H1 (cell line): ENCODE measurements around the gene CNBD2. TPM values are rescaled to one million over a fixed set of nuclear protein-coding genes. Genes with fewer than 3 reads are reported as not detected.

ENCODE experiments used
- CTCF ChIA-PET: fragments of 300-600 bp; sonication (Branson Sonifier 250); formaldehyde crosslinking; loops from one replicate; lab custom pipeline; 2021; ENCODE audit not compliant: partially characterized antibody; lab: Charles Lee
- POLR2A ChIA-PET: fragments of 300-600 bp; sonication (Branson Sonifier 250); formaldehyde crosslinking; loops from one replicate; lab custom pipeline; 2021; ENCODE audit warnings: inconsistent platforms; ENCODE audit not compliant: partially characterized antibody; lab: Charles Lee
- DNase-seq, 2 experiments: peaks; one replicate each; pipeline versions ENCODE4 v3.0.0 to v3.0.0-alpha.2; 2010 to 2022; ENCODE audit warnings: low spot score in 2 of 2, low read depth in 1 of 2, mixed read lengths in 1 of 2
- FAIRE-seq: peaks from 2 replicates; lab custom pipeline; 2011; peaks lifted over from hg19 to GRCh38; lab: Jason Lieb, UNC
- H2AFZ ChIP-seq: 2 replicates; pipeline ENCODE4 v1.8.1; 2012; ENCODE audit warnings: low read length, inconsistent platforms
- H2AK5ac ChIP-seq: 2 replicates; pipeline ENCODE4 v1.6.1; 2013; ENCODE audit warnings: low read depth, low read length
- H2BK120ac ChIP-seq: replicated peaks from 2 replicates; pipeline ENCODE3; 2013; ENCODE audit warnings: low read depth, low read length, inconsistent platforms
- H2BK12ac ChIP-seq: 2 replicates; pipeline ENCODE4 v1.6.1; 2013; ENCODE audit warnings: low read depth, low read length
- H2BK15ac ChIP-seq: 2 replicates; pipeline ENCODE4 v1.6.1; 2013; ENCODE audit warnings: low read length
- H2BK20ac ChIP-seq: 2 replicates; pipeline ENCODE4 v1.6.1; 2013; ENCODE audit warnings: low read length
- H2BK5ac ChIP-seq: 2 replicates; pipeline ENCODE4 v1.6.1; 2013; ENCODE audit warnings: low read depth, low read length
- H3K14ac ChIP-seq: 2 replicates; pipeline ENCODE4 v1.6.1; 2013; ENCODE audit warnings: inconsistent platforms; ENCODE audit not compliant: insufficient read length
- H3K18ac ChIP-seq: 2 replicates; pipeline ENCODE4 v1.6.1; 2013; ENCODE audit warnings: low read length; ENCODE audit errors: extremely low read depth
- H3K23ac ChIP-seq: 2 replicates; pipeline ENCODE4 v1.6.1; 2013; ENCODE audit warnings: inconsistent platforms; ENCODE audit not compliant: insufficient read length
- H3K23me2 ChIP-seq: 2 replicates; pipeline ENCODE4 v1.6.1; 2013; ENCODE audit warnings: low read depth, low read length
- H3K27ac ChIP-seq: 2 replicates; pipeline ENCODE4 v1.6.1; 2011; ENCODE audit warnings: low read depth, low read length, inconsistent platforms
- H3K27me3 ChIP-seq, 4 experiments: replicated peaks in 1 of 4; 1 replicate in 1 of 4; 2 replicates in 3 of 4; pipeline versions ENCODE4 v1.6.1 to v1.8.1; 2011 to 2013; ENCODE audit warnings: low read length in 3 of 4, mild to moderate bottlenecking in 3 of 4, inconsistent platforms in 2 of 4, mixed read lengths in 2 of 4, moderate library complexity in 1 of 4; ENCODE audit not compliant: control insufficient read depth in 3 of 4, insufficient read depth in 3 of 4; ENCODE audit errors: extremely low read depth in 1 of 4
- H3K36me3 ChIP-seq, 4 experiments: 2 replicates each; pipeline versions ENCODE4 v1.6.1 to v1.8.1; 2011 to 2013; ENCODE audit warnings: mild to moderate bottlenecking in 4 of 4, low read length in 3 of 4, moderate library complexity in 2 of 4, control low read depth in 1 of 4, inconsistent platforms in 1 of 4; ENCODE audit not compliant: insufficient read depth in 4 of 4, control insufficient read depth in 2 of 4
- H3K4ac ChIP-seq: replicated peaks from 2 replicates; pipeline ENCODE3; 2013; ENCODE audit warnings: low read length, low read depth, mixed read lengths, inconsistent platforms; ENCODE audit not compliant: insufficient read length
- H3K4me1 ChIP-seq, 4 experiments: replicated peaks in 1 of 4; 1 replicate in 1 of 4; 2 replicates in 3 of 4; pipeline versions ENCODE4 v1.6.1 to v1.8.1; 2011 to 2013; ENCODE audit warnings: low read length in 3 of 4, inconsistent platforms in 2 of 4, mixed read lengths in 1 of 4; ENCODE audit not compliant: insufficient read depth in 4 of 4, control insufficient read depth in 3 of 4
- H3K4me2 ChIP-seq, 2 experiments: 2 replicates each; pipeline versions ENCODE4 v1.6.1 to v1.8.1; 2011 to 2013; ENCODE audit warnings: low read depth in 2 of 2, low read length in 2 of 2, control low read depth in 1 of 2, inconsistent platforms in 1 of 2, mild to moderate bottlenecking in 1 of 2; ENCODE audit not compliant: insufficient read depth in 1 of 2
- H3K4me3 ChIP-seq, 4 experiments: fragments of 200-600, 300-600 bp in 1 of 4; sonication (generic), shearing (Covaris generic), sonication (Bioruptor Twin) in 1 of 4; 2 replicates each; pipeline versions ENCODE4 v1.5.1 to v1.8.1; 2011 to 2016; ENCODE audit warnings: low read length in 4 of 4, low read depth in 3 of 4, control low read depth in 2 of 4, inconsistent platforms in 2 of 4, mild to moderate bottlenecking in 2 of 4, mixed read lengths in 1 of 4, moderate library complexity in 1 of 4; ENCODE audit not compliant: insufficient read depth in 2 of 4; ENCODE audit errors: extremely low read depth in 1 of 4
- H3K56ac ChIP-seq: replicated peaks from 2 replicates; pipeline ENCODE3; 2013; ENCODE audit warnings: low read depth, mild to moderate bottlenecking, mixed read lengths, low read length, inconsistent platforms; ENCODE audit not compliant: insufficient read length
- H3K79me1 ChIP-seq: 2 replicates; pipeline ENCODE4 v1.6.1; 2013; ENCODE audit warnings: low read depth, low read length, control low read depth
- H3K79me2 ChIP-seq, 2 experiments: 2 replicates each; pipeline versions ENCODE4 v1.6.1 to v1.8.1; 2012 to 2013; ENCODE audit warnings: low read length in 2 of 2, mild to moderate bottlenecking in 2 of 2, inconsistent platforms in 1 of 2; ENCODE audit not compliant: insufficient read depth in 2 of 2, control insufficient read depth in 1 of 2
- H3K9ac ChIP-seq, 4 experiments: replicated peaks in 1 of 4; 1 replicate in 1 of 4; 2 replicates in 3 of 4; pipeline versions ENCODE4 v1.6.1 to v1.8.1; 2011 to 2013; ENCODE audit warnings: low read depth in 3 of 4, low read length in 3 of 4, control low read depth in 2 of 4, mild to moderate bottlenecking in 2 of 4, moderate library complexity in 2 of 4, inconsistent platforms in 1 of 4; ENCODE audit errors: extremely low read depth in 1 of 4
- H3K9me3 ChIP-seq, 2 experiments: 2 replicates each; pipeline versions ENCODE4 v1.6.1 to v1.8.1; 2012 to 2013; ENCODE audit warnings: mild to moderate bottlenecking in 2 of 2, moderate library complexity in 2 of 2, control low read depth in 1 of 2, inconsistent platforms in 1 of 2, low read depth in 1 of 2, low read length in 1 of 2, mixed read lengths in 1 of 2; ENCODE audit not compliant: insufficient read depth in 2 of 2
- H4K20me1 ChIP-seq, 2 experiments: replicated peaks in 1 of 2; 2 replicates each; pipeline versions ENCODE3 to v1.8.1; 2011 to 2013; ENCODE audit warnings: inconsistent platforms in 2 of 2, low read length in 2 of 2, mild to moderate bottlenecking in 1 of 2; ENCODE audit not compliant: insufficient read depth in 2 of 2, control insufficient read depth in 1 of 2
- H4K5ac ChIP-seq: 2 replicates; pipeline ENCODE4 v1.6.1; 2013; ENCODE audit warnings: low read length, low read depth, mixed read lengths, inconsistent platforms; ENCODE audit not compliant: insufficient read length
- H4K8ac ChIP-seq: 2 replicates; pipeline ENCODE4 v1.8.0; 2013; ENCODE audit warnings: mild to moderate bottlenecking, moderate library complexity, low read length, inconsistent platforms; ENCODE audit not compliant: insufficient read depth; ENCODE audit errors: extremely low read depth
- H4K91ac ChIP-seq: replicated peaks from 2 replicates; pipeline ENCODE3; 2013; ENCODE audit warnings: low read length, mixed read lengths, inconsistent platforms; ENCODE audit not compliant: insufficient read length
- CEBPB ChIP-seq: IDR thresholded peaks from 2 replicates; pipeline ENCODE4 v1.6.1; 2012; ENCODE audit warnings: low read depth, low read length
- YY1 ChIP-seq: IDR thresholded peaks from 2 replicates; pipeline ENCODE4 v1.6.1; 2011; ENCODE audit warnings: low read depth, mild to moderate bottlenecking, low read length
- WGBS, 2 experiments: shearing (Covaris generic) in 1 of 2; methylation state at CpG; one replicate each; pipeline versions ENCODE4 v1.1.6 to v1.1.7; 2013 to 2015; ENCODE audit warnings: low lambda C conversion rate in 2 of 2, mixed read lengths in 2 of 2, inconsistent platforms in 1 of 2, low coverage in 1 of 2, missing lambda C conversion rate in 1 of 2; ENCODE audit not compliant: insufficient replicate concordance in 2 of 2, insufficient coverage in 1 of 2, insufficient read length in 1 of 2; ENCODE audit errors: extremely low coverage in 1 of 2, missing lambda C conversion rate in 1 of 2; 5-methylcytosine and 5-hydroxymethylcytosine counted together
- polyA plus RNA-seq, 7 experiments: library from polyadenylated mRNA; depleted of rRNA in 3 of 7; stranded (reverse) in 5 of 7; unstranded in 2 of 7; fragments of >200 nt in 5 of 7; fragments of 200-250 nt in 2 of 7; gene quantifications; 1 replicate in 5 of 7; 2 replicates in 1 of 7; 4 replicates in 1 of 7; pipeline versions ENCODE4 v1.2.1 to v1.2.3, GENCODE V29; 2011 to 2013; ENCODE audit warnings: missing spikeins in 2 of 7, mixed read lengths in 2 of 7
- total RNA-seq: library from RNA; stranded (reverse); fragmentation: NEBNext Ultra II Directional; extraction: Animal tissue kit (Norgen Biotek cat#: 25700); gene quantifications from 2 replicates; pipeline ENCODE4 v1.2.1, GENCODE V29; 2021

The CNBD2 gene
- total and polyA plus RNA-seq, 2 of the 8 experiments (the other 6 are each of a cell fraction or from before 2014, with no cell fraction given), result 2.6 to 4.5 TPM

DNA sequence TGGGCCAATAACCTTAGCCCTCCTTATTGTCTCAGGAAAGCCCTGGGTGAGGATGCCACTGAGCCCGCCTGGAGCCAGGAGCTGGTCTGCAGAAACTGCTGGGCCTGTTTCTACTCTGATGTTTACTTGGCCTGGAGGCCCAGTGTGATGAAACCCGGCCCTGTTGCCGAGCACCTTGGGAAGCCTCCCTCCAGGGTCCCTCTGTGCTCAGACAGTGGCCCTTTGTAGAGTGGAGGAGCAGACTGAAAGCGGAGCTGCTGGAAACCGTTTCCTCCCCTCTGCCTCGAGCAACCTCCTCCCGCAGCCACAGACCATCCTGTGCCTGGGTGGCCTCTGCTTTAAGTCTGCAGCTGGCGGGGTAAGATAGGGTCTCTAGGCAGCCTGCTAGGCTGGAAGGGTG, 102.1 kb downstream of the CNBD2 start:
- FAIRE-seq, result no peak
- 56% methylated on average over 8 of the region's 8 CpGs; no CpG with 5 or more reads in 1 of the 2 experiments for WGBS, 2 experiments
- Histone ChIP-seq H3K56ac (no peak overlapping the region), H4K8ac (no peak overlapping the region), H2BK20ac (no peak overlapping the region), H2BK5ac (no peak overlapping the region), H3K36me3 (no peaks in the 10 kb centered on the region), H3K4me3 (no peak overlapping the region), H2AK5ac (no peak overlapping the region), H3K79me2 (no peaks in the 10 kb centered on the region), H3K79me1 (no peaks in the 10 kb centered on the region), H4K20me1 (no peaks in the 10 kb centered on the region), H2BK15ac (no peak overlapping the region), H3K14ac (no peak overlapping the region), H2AFZ (peak overlapping the region; percentile 28), H3K23me2 (peaks cover 1% of the 10 kb centered on the region; the same call in 1 of the 2 replicates), H4K91ac (no peak overlapping the region), H3K27ac (no peak overlapping the region), H4K5ac (no peak overlapping the region), H2BK120ac (no peak overlapping the region), H3K27me3 (peaks cover 0 to 10% (median 6%) of the 10 kb centered on the region in 4 experiments; a peak in 5 of 7 replicates), H2BK12ac (peak overlapping the region; percentile 68; the same call in 1 of the 2 replicates), H3K4me2 (peak overlapping the region; percentile 1 to 2; a peak in 2 of 4 replicates), H3K4ac (no peak overlapping the region), H3K4me1 (peaks cover 0 to 8% (median 2%) of the 10 kb centered on the region in 4 experiments; a peak in 5 of 7 replicates), H3K18ac (0 out of 2 replicates have a peak overlapping the region, but pooled peaks have one; percentile 32), H3K23ac (no peak overlapping the region), H3K9ac (no peak overlapping the region), H3K9me3 (no peaks in the 10 kb centered on the region)
- DNase-seq, result peak in 1 of 2 experiments; percentile 49
- TF ChIP-seq YY1 (no peak), CEBPB (peak; percentile 37; the same call in 1 of the 2 replicates)
- CTCF ChIA-PET, result interaction anchor here (0.9 to 1.9 kb wide), 6 partner anchors 13 to 116 kb away, joined by 3 to 9 read pairs (median 3); partner anchors contain the start of gene SCAND1
- POLR2A ChIA-PET, result interaction anchor here (0.6 to 1.4 kb wide), 3 partner anchors 10 to 64 kb away, joined by 3 to 5 read pairs (median 3); no protein-coding TSS in a partner anchor
